ENCODE data around the gene VMO1.

GRCh38 chr17:4769628-4770027, 16.5 kb downstream of the VMO1 start:
- TF ChIP-seq CTCF (IDR thresholded peaks at IDR 0.05; ENCODE audit: low read length): no peak
- no peak for TF ChIP-seq EZH2 (IDR thresholded peaks at IDR 0.05; ENCODE audit: borderline replicate concordance, low read length)

All from OCI-LY1 (cell line).